Left ventricle myocardium inferior (tissue), 1 donor: ENCODE results near the gene FANCE. TPM values are rescaled to one million over a fixed set of nuclear protein-coding genes. Genes with fewer than 3 reads are reported as not detected.
"Not testable (repeated sequence)": the region's sequence is repeated elsewhere in the genome, so short reads cannot be mapped to it uniquely, and the experiment has no call there.

Experiments used
- DNase-seq: peaks from one replicate; pipeline ENCODE4 v3.0.0-alpha.2; 2020
- H3K27ac ChIP-seq: fragments of 200-600 bp; replicated peaks from 2 replicates; pipeline ENCODE4 v1.8.0; 2021
- H3K27me3 ChIP-seq: fragments of 200-600 bp; 2 replicates; pipeline ENCODE4 v1.8.0; 2021; ENCODE audit warnings: low read depth
- H3K36me3 ChIP-seq: fragments of 200-600 bp; 2 replicates; pipeline ENCODE4 v1.8.0; 2021
- H3K4me1 ChIP-seq: fragments of 200-600 bp; 2 replicates; pipeline ENCODE4 v1.8.0; 2021
- H3K4me3 ChIP-seq: fragments of 200-600 bp; 2 replicates; pipeline ENCODE4 v1.8.0; 2021; ENCODE audit warnings: mild to moderate bottlenecking, moderate library complexity
- H3K9me3 ChIP-seq: fragments of 200-600 bp; replicated peaks from 2 replicates; pipeline ENCODE4 v1.8.0; 2021
- intact Hi-C: fragments of 100-400 bp; cut with micrococcal nuclease; formaldehyde crosslinking; loops from one replicate; pipeline ENCODE4 v1.11.0; 2022
- microRNA-seq: library from miRNA; unstranded; fragments of <30 nt; microRNA quantifications from one replicate; pipeline ENCODE4 v1.2.0, GENCODE V29; 2020
- total RNA-seq: library from RNA; stranded (reverse); fragmentation: NEBNext Ultra II Directional; extraction: Animal tissue kit (Norgen Biotek cat#: 25700); gene quantifications from one replicate; pipeline ENCODE4 v1.2.1, GENCODE V29; 2021
- TF ChIP-seq, protein P1 (sequence below): fragments of 200-600 bp; IDR thresholded peaks from 2 replicates; pipeline ENCODE4 v1.8.0; 2021; ENCODE audit warnings: antibody characterized with exemption, mild to moderate bottlenecking, borderline replicate concordance
- donor health status: DM: no; HTN: yes; CAD: no; lungs with severe emphysema.

Gene FANCE
- total RNA-seq, 1 donor from 2014 or later: 3.7 TPM

DNA sequence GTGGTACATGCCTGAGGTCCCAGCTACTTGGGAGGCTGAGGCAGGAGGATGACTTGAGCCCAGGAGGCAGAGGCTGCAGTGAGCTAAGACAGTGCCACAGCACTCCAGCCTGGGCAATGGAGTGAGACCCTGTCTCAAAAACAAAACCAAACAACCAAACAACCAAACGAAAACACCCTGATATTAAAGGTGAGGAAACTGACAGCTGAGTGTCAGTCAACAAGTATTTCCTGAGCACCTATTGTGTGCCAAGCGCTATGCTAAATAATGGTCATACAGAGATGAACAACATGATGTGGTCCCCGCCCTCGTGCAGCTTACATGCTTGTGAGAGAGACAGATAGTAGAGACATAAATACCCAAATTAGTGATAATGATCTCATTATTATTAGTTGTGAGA, 62.4 kb downstream of the FANCE start:
- peaks cover 38% of the 10 kb centered on the region for H3K27me3 ChIP-seq
- peaks cover 8% of the 10 kb centered on the region for H3K4me1 ChIP-seq
- no peak for DNase-seq
- TF ChIP-seq, protein P1, sequence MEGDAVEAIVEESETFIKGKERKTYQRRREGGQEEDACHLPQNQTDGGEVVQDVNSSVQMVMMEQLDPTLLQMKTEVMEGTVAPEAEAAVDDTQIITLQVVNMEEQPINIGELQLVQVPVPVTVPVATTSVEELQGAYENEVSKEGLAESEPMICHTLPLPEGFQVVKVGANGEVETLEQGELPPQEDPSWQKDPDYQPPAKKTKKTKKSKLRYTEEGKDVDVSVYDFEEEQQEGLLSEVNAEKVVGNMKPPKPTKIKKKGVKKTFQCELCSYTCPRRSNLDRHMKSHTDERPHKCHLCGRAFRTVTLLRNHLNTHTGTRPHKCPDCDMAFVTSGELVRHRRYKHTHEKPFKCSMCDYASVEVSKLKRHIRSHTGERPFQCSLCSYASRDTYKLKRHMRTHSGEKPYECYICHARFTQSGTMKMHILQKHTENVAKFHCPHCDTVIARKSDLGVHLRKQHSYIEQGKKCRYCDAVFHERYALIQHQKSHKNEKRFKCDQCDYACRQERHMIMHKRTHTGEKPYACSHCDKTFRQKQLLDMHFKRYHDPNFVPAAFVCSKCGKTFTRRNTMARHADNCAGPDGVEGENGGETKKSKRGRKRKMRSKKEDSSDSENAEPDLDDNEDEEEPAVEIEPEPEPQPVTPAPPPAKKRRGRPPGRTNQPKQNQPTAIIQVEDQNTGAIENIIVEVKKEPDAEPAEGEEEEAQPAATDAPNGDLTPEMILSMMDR: no peak
- H3K9me3 ChIP-seq: no peaks in the 10 kb centered on the region
- intact Hi-C loops: no loop called here
- H3K27ac ChIP-seq: no peak overlapping the region
- H3K4me3 ChIP-seq: no peak overlapping the region
- no peaks in the 10 kb centered on the region for H3K36me3 ChIP-seq

DNA sequence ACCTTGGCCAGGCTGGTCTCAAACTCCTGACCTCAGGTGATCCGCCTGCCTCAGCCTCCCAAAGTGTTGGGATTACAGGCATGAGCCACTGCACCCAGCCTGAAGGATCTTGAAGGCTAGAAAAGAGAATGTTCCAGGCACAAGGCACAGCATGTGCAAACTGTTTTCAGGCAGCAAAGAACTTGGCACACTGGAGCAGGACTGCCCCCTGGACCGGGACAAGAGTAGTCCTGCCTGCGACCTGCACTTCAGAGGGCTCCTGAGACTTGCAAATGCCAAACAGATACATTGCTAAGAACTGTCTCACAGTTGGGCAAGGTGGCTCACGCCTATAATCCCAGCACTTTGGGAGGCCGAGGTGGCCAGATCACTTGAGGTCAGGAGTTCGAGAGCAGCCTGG, 63.8 kb downstream of the FANCE start:
- H3K27ac ChIP-seq, H3K4me1 ChIP-seq, intact Hi-C loops, H3K4me3 ChIP-seq, H3K9me3 ChIP-seq, H3K36me3 ChIP-seq, DNase-seq: not testable (repeated sequence)
- peaks cover 24% of the 10 kb centered on the region for H3K27me3 ChIP-seq

Small RNAs within 50 kb of the gene (microRNA-seq; reads per million reads assigned to microRNA genes)
- gene MIR7111: not detected

Other genes with a start within 250 kb of the FANCE start
- gene SCUBE3, start 238.4 kb upstream of the FANCE start, total RNA-seq: 8.8 TPM
- 38.7 TPM for gene ZNF76, start 192.6 kb upstream of the FANCE start, total RNA-seq
- 1.0 TPM for gene DEF6, start 154.5 kb upstream of the FANCE start, total RNA-seq
- 14.9 TPM for gene PPARD, start 109.8 kb upstream of the FANCE start, total RNA-seq
- gene RPL10A, start 16.1 kb downstream of the FANCE start, total RNA-seq: 552 TPM
- gene TEAD3, start 44.7 kb downstream of the FANCE start, total RNA-seq: 28.0 TPM
- gene TULP1, start 60.6 kb downstream of the FANCE start, total RNA-seq: not detected
- gene FKBP5, start 236.6 kb downstream of the FANCE start, total RNA-seq: 101 TPM